Measurements from ENCODE around the gene ISOC2. TPM values are rescaled to one million over a fixed set of nuclear protein-coding genes. Genes with fewer than 3 reads are reported as not detected.
"Not testable (repeated sequence)": the region's sequence is repeated elsewhere in the genome, so short reads cannot be mapped to it uniquely, and the experiment has no call there.

Gene ISOC2
- total RNA-seq, 1 experiment from 2014 or later, result 114 TPM

- no peak for DNase-seq (ENCODE audit: low spot score)
Observed at GRCh38 chr19:55408533-55408872, 52.9 kb downstream of the ISOC2 start.

- DNase-seq (ENCODE audit: low spot score), result peak; percentile 100
Observed at GRCh38 chr19:55407800-55408532, 53.5 kb downstream of the ISOC2 start.

GRCh38 chr19:55407550-55407799 lies 54.0 kb downstream of the ISOC2 start, which contains the start of gene UBE2S:
Gene UBE2S, minus strand, starts transcription at chr19:55407788. Its CDS starts 199 bp downstream, at chr19:55407589.
- not testable (repeated sequence) for DNase-seq (ENCODE audit: low spot score)

GRCh38 chr19:55406826-55407549 lies 54.5 kb downstream of the ISOC2 start:
- DNase-seq (ENCODE audit: low spot score), result no peak

GRCh38 chr19:55406091-55406825 lies 55.2 kb downstream of the ISOC2 start:
- no peak for DNase-seq (ENCODE audit: low spot score)

GRCh38 chr19:55405638-55406037 lies 55.8 kb downstream of the ISOC2 start:
- no peak for DNase-seq (ENCODE audit: low spot score)

Other genes starting within 250 kb of the ISOC2 start
- 1.6 and 3.4 TPM in 2 replicates for gene TMEM86B, start 232.9 kb downstream of the ISOC2 start, total RNA-seq (2014; rRNA removed; shearing (Covaris generic))
- gene PPP6R1, start 202.6 kb downstream of the ISOC2 start, total RNA-seq (2014; rRNA removed; shearing (Covaris generic)), result 73.6 and 80.1 TPM in 2 replicates
- gene HSPBP1, start 181.5 kb downstream of the ISOC2 start, total RNA-seq (2014; rRNA removed; shearing (Covaris generic)), result 88.0 and 108 TPM in 2 replicates
- 11.6 and 12.8 TPM in 2 replicates for gene BRSK1, start 177.6 kb downstream of the ISOC2 start, total RNA-seq (2014; rRNA removed; shearing (Covaris generic))
- gene TMEM150B, start 136.3 kb downstream of the ISOC2 start, total RNA-seq (2014; rRNA removed; shearing (Covaris generic)), result not detected in 2 replicates
- 19.1 and 19.8 TPM in 2 replicates for gene KMT5C, start 121.8 kb downstream of the ISOC2 start, total RNA-seq (2014; rRNA removed; shearing (Covaris generic))
- 0.28 TPM in 1 of 2 replicates, not detected in the other for gene COX6B2, start 106.9 kb downstream of the ISOC2 start, total RNA-seq (2014; rRNA removed; shearing (Covaris generic))
- gene GARIN5B, start 98.4 kb downstream of the ISOC2 start, total RNA-seq (2014; rRNA removed; shearing (Covaris generic)), result not detected in 2 replicates
- 8.4 and 9.4 TPM in 2 replicates for gene IL11, start 91.2 kb downstream of the ISOC2 start, total RNA-seq (2014; rRNA removed; shearing (Covaris generic))
- not detected in 2 replicates for gene TMEM190, start 84.8 kb downstream of the ISOC2 start, total RNA-seq (2014; rRNA removed; shearing (Covaris generic))
- 1.2 TPM in 1 of 2 replicates, not detected in the other for gene TMEM238, start 77.3 kb downstream of the ISOC2 start, total RNA-seq (2014; rRNA removed; shearing (Covaris generic))
- gene RPL28, start 75.7 kb downstream of the ISOC2 start, total RNA-seq (2014; rRNA removed; shearing (Covaris generic)), result 453 and 647 TPM in 2 replicates
- gene UBE2S, start 53.9 kb downstream of the ISOC2 start, total RNA-seq (2014; rRNA removed; shearing (Covaris generic)), result 272 and 464 TPM in 2 replicates
- gene SHISA7, start 18.3 kb downstream of the ISOC2 start, total RNA-seq (2014; rRNA removed; shearing (Covaris generic)), result not detected in 2 replicates
- 0.07 TPM in 1 of 2 replicates, not detected in the other for gene C19orf85, start 3.1 kb upstream of the ISOC2 start, total RNA-seq (2014; rRNA removed; shearing (Covaris generic))
- 4.1 and 4.8 TPM in 2 replicates for gene ZNF628, start 15.0 kb upstream of the ISOC2 start, total RNA-seq (2014; rRNA removed; shearing (Covaris generic))
- gene NAT14, start 23.5 kb upstream of the ISOC2 start, total RNA-seq (2014; rRNA removed; shearing (Covaris generic)), result 56.2 and 65.7 TPM in 2 replicates
- gene SSC5D, start 26.8 kb upstream of the ISOC2 start, total RNA-seq (2014; rRNA removed; shearing (Covaris generic)), result 1.1 and 1.2 TPM in 2 replicates
- gene SBK2, start 75.5 kb upstream of the ISOC2 start, total RNA-seq (2014; rRNA removed; shearing (Covaris generic)), result 0.38 TPM in 1 of 2 replicates, not detected in the other
- gene SBK3, start 83.9 kb upstream of the ISOC2 start, total RNA-seq (2014; rRNA removed; shearing (Covaris generic)), result 0.19 and 0.81 TPM in 2 replicates
- 7.9 and 16.6 TPM in 2 replicates for gene ZNF579, start 119.2 kb upstream of the ISOC2 start, total RNA-seq (2014; rRNA removed; shearing (Covaris generic))
- 11.5 and 11.7 TPM in 2 replicates for gene FIZ1, start 137.9 kb upstream of the ISOC2 start, total RNA-seq (2014; rRNA removed; shearing (Covaris generic))
- 20.0 and 23.7 TPM in 2 replicates for gene ZNF524, start 138.6 kb upstream of the ISOC2 start, total RNA-seq (2014; rRNA removed; shearing (Covaris generic))
- 0.81 and 1.4 TPM in 2 replicates for gene ZNF865, start 144.0 kb upstream of the ISOC2 start, total RNA-seq (2014; rRNA removed; shearing (Covaris generic))
- gene ZNF784, start 162.9 kb upstream of the ISOC2 start, total RNA-seq (2014; rRNA removed; shearing (Covaris generic)), result 0.62 and 6.5 TPM in 2 replicates
- 13.0 and 21.6 TPM in 2 replicates for gene ZNF580, start 179.4 kb upstream of the ISOC2 start, total RNA-seq (2014; rRNA removed; shearing (Covaris generic))
- gene ZNF581, start 182.0 kb upstream of the ISOC2 start, total RNA-seq (2014; rRNA removed; shearing (Covaris generic)), result 7.3 and 20.2 TPM in 2 replicates
- gene CCDC106, start 186.6 kb upstream of the ISOC2 start, total RNA-seq (2014; rRNA removed; shearing (Covaris generic)), result 2.6 and 6.0 TPM in 2 replicates
- 143 and 169 TPM in 2 replicates for gene U2AF2, start 193.4 kb upstream of the ISOC2 start, total RNA-seq (2014; rRNA removed; shearing (Covaris generic))
- gene EPN1, start 213.6 kb upstream of the ISOC2 start, total RNA-seq (2014; rRNA removed; shearing (Covaris generic)), result 135 and 138 TPM in 2 replicates

Data from A172 (cell line).